Liver (tissue), 9 donors: Measurements from ENCODE around the gene AP5B1. TPM values are rescaled to one million over a fixed set of nuclear protein-coding genes. Genes with fewer than 3 reads are reported as not detected.

Experiments
- DNase-seq: peaks from one replicate; pipeline ENCODE4 v3.0.0-alpha.2; 2017; ENCODE audit warnings: low spot score
- H3K27ac ChIP-seq, 2 donors: one replicate each; pipeline ENCODE4 v1.7.0; 2013; ENCODE audit warnings: inconsistent platforms in 2 of 2, low read length in 2 of 2, control low read depth in 1 of 2, low read depth in 1 of 2, mild to moderate bottlenecking in 1 of 2
- H3K27me3 ChIP-seq, 4 donors: one replicate each; pipeline versions ENCODE4 v1.6.1 to v1.7.0; 2013; ENCODE audit warnings: low read length in 3 of 4, inconsistent platforms in 1 of 4, mild to moderate bottlenecking in 1 of 4, moderate library complexity in 1 of 4; ENCODE audit not compliant: control insufficient read depth in 4 of 4, insufficient read depth in 4 of 4
- H3K36me3 ChIP-seq, 4 donors: one replicate each; pipeline versions ENCODE4 v1.6.1 to v1.7.0; 2013; ENCODE audit warnings: low read length in 3 of 4, mild to moderate bottlenecking in 3 of 4, low read depth in 1 of 4, moderate library complexity in 1 of 4; ENCODE audit not compliant: control insufficient read depth in 4 of 4, insufficient read depth in 3 of 4
- H3K4me1 ChIP-seq, 4 donors: one replicate each; pipeline versions ENCODE4 v1.6.1 to v1.7.0; 2013; ENCODE audit warnings: low read length in 3 of 4, mild to moderate bottlenecking in 3 of 4, moderate library complexity in 1 of 4; ENCODE audit not compliant: control insufficient read depth in 4 of 4, insufficient read depth in 4 of 4
- H3K4me3 ChIP-seq, 3 donors: one replicate each; pipeline versions ENCODE4 v1.6.1 to v1.7.0; 2013; ENCODE audit warnings: low read length in 3 of 3, control low read depth in 1 of 3, low read depth in 1 of 3, mild to moderate bottlenecking in 1 of 3
- H3K9ac ChIP-seq, 2 donors: one replicate each; pipeline ENCODE4 v1.7.0; 2013; ENCODE audit warnings: low read length in 2 of 2, mild to moderate bottlenecking in 2 of 2, moderate library complexity in 2 of 2, control low read depth in 1 of 2, low read depth in 1 of 2
- H3K9me3 ChIP-seq, 4 donors: one replicate each; pipeline versions ENCODE4 v1.6.1 to v1.7.0; 2013; ENCODE audit warnings: low read length in 3 of 4; ENCODE audit not compliant: control insufficient read depth in 4 of 4
- ATF3 ChIP-seq: IDR thresholded peaks from 2 replicates; pipeline ENCODE4 v1.6.1; 2016; ENCODE audit warnings: antibody characterized with exemption
- CTCF ChIP-seq: fragments of 150-350 bp; IDR thresholded peaks from 2 replicates; pipeline ENCODE4 v1.5.1; 2017; ENCODE audit warnings: improper control_type of control experiment, low read depth, low read length; ENCODE audit not compliant: missing input control
- EGR1 ChIP-seq, 2 donors: IDR thresholded peaks; 2 replicates each; pipeline ENCODE4 v1.6.1; 2016 to 2018; ENCODE audit warnings: antibody characterized with exemption in 2 of 2, low read depth in 2 of 2
- FOXA1 ChIP-seq: IDR thresholded peaks from 2 replicates; pipeline ENCODE4 v1.6.1; 2016; ENCODE audit warnings: antibody characterized with exemption
- FOXA2 ChIP-seq: IDR thresholded peaks from 2 replicates; pipeline ENCODE4 v1.6.1; 2016; ENCODE audit warnings: antibody characterized with exemption
- GABPA ChIP-seq, 2 donors: IDR thresholded peaks in 1 of 2; conservative IDR thresholded peaks in 1 of 2; 2 replicates each; pipeline ENCODE4 v1.6.1; 2016; ENCODE audit warnings: antibody characterized with exemption in 2 of 2, mild to moderate bottlenecking in 1 of 2, moderate library complexity in 1 of 2
- HNF4A ChIP-seq, 2 donors: conservative IDR thresholded peaks; 2 replicates each; pipeline ENCODE4 v1.6.1; 2016; ENCODE audit warnings: antibody characterized with exemption in 2 of 2, mild to moderate bottlenecking in 2 of 2
- HNF4G ChIP-seq: IDR thresholded peaks from 2 replicates; pipeline ENCODE4 v1.6.1; 2016; ENCODE audit warnings: antibody characterized with exemption
- JUND ChIP-seq, 2 donors: IDR thresholded peaks; 2 replicates each; pipeline ENCODE4 v1.6.1; 2016; ENCODE audit warnings: antibody characterized with exemption in 2 of 2
- MAX ChIP-seq: IDR thresholded peaks from 2 replicates; pipeline ENCODE4 v1.6.1; 2016; ENCODE audit warnings: antibody characterized with exemption
- NR2F2 ChIP-seq: IDR thresholded peaks from 2 replicates; pipeline ENCODE4 v1.6.1; 2016; ENCODE audit warnings: antibody characterized with exemption
- RAD21 ChIP-seq, 2 donors: IDR thresholded peaks; 2 replicates each; pipeline ENCODE4 v1.6.1; 2016; ENCODE audit warnings: antibody characterized with exemption in 2 of 2, mild to moderate bottlenecking in 2 of 2
- REST ChIP-seq: IDR thresholded peaks from 2 replicates; pipeline ENCODE4 v1.6.1; 2016; ENCODE audit warnings: antibody characterized with exemption, mild to moderate bottlenecking
- RXRA ChIP-seq, 2 donors: IDR thresholded peaks; 2 replicates each; pipeline ENCODE4 v1.6.1; 2017 to 2018; ENCODE audit warnings: antibody characterized with exemption in 2 of 2, mild to moderate bottlenecking in 1 of 2
- SP1 ChIP-seq: IDR thresholded peaks from 2 replicates; pipeline ENCODE4 v1.6.1; 2018; ENCODE audit warnings: antibody characterized with exemption, mild to moderate bottlenecking
- YY1 ChIP-seq: IDR thresholded peaks from 2 replicates; pipeline ENCODE4 v1.6.1; 2016; ENCODE audit warnings: antibody characterized with exemption, mild to moderate bottlenecking
- ZBTB33 ChIP-seq: IDR thresholded peaks from 2 replicates; pipeline ENCODE4 v1.6.1; 2016; ENCODE audit warnings: antibody characterized with exemption
- WGBS: extraction: QIAGEN DNeasy Blood & Tissue Kit; methylation state at CpG from one replicate; pipeline ENCODE4 v1.1.7; 2013; 5-methylcytosine and 5-hydroxymethylcytosine counted together
- polyA plus RNA-seq, 2 donors: library from polyadenylated mRNA; stranded (reverse) in 1 of 2; unstranded in 1 of 2; fragments of 200-250 nt in 1 of 2; fragments of >200 nt in 1 of 2; fragmentation: Nextera tagmentation in 1 of 2; extraction: Ambion mirVana in 1 of 2; gene quantifications; one replicate each; pipeline versions ENCODE4 v1.2.1 to v1.2.3, GENCODE V29; 2013 to 2015
- total RNA-seq, 2 donors: library from RNA; depleted of rRNA; stranded (reverse); fragments of >200 nt; gene quantifications; one replicate each; pipeline ENCODE4 v1.2.3, GENCODE V29; 2014
- donor health status: healthy.
- donor health status: healthy.
- donor health status: healthy.
- donor health status: healthy.
- donor health status: healthy.

The AP5B1 gene
- total and polyA plus RNA-seq, 4 donors, result 2.0 to 10.8 (median 5.0) TPM

- peak overlapping the region in 2 of 3 donors; percentile 27 to 92 for H3K4me3 ChIP-seq
- peaks cover 0 to 6% (median 0%) of the 10 kb centered on the region in 4 donors for H3K36me3 ChIP-seq
- 80% methylated on average over 12 of the region's 12 CpGs for WGBS
- H3K9me3 ChIP-seq, result no peaks in the 10 kb centered on the region
- no peaks in the 10 kb centered on the region for H3K27me3 ChIP-seq
- no peak overlapping the region for H3K27ac ChIP-seq
- TF ChIP-seq FOXA2 (no peak), ATF3 (no peak), GABPA (IDR thresholded peaks at IDR 0.05 in 1 of 2, conservative IDR thresholded peaks at IDR 0.05 in 1 of 2) (no peak), YY1 (no peak), FOXA1 (no peak), NR2F2 (no peak), JUND (IDR thresholded peaks at IDR 0.05) (no peak), HNF4G (no peak), ZBTB33 (no peak), REST (no peak), MAX (no peak)
- no peak for DNase-seq
- H3K9ac ChIP-seq, result peak overlapping the region in 1 of 2 donors; percentile 86
- peaks cover 4 to 19% (median 18%) of the 10 kb centered on the region in 4 donors for H3K4me1 ChIP-seq
These were observed 1.2 kb downstream of the AP5B1 start for GRCh38 chr11:65779669-65779918.

- H3K9me3 ChIP-seq, result no peaks in the 10 kb centered on the region
- peak overlapping the region in 2 of 3 donors; percentile 27 to 92 for H3K4me3 ChIP-seq
- no peaks in the 10 kb centered on the region for H3K27me3 ChIP-seq
- no peak for DNase-seq
- H3K36me3 ChIP-seq, result peaks cover 0 to 6% (median 0%) of the 10 kb centered on the region in 4 donors
- peaks cover 4 to 19% (median 18%) of the 10 kb centered on the region in 4 donors for H3K4me1 ChIP-seq
- WGBS, result 96% methylated on average over 25 of the region's 25 CpGs
- H3K9ac ChIP-seq, result peak overlapping the region in 1 of 2 donors; percentile 19
- H3K27ac ChIP-seq, result no peak overlapping the region
- no peak for TF ChIP-seq NR2F2
- TF ChIP-seq FOXA1, result no peak
- TF ChIP-seq YY1, result no peak
- no peak for TF ChIP-seq FOXA2
- TF ChIP-seq SP1, result no peak
- TF ChIP-seq EGR1 (IDR thresholded peaks at IDR 0.05; ENCODE audit: low read depth in 2 of 2), result no peak
- TF ChIP-seq JUND (IDR thresholded peaks at IDR 0.05), result no peak
- TF ChIP-seq ZBTB33, result no peak
- TF ChIP-seq REST, result no peak
- no peak for TF ChIP-seq HNF4A (conservative IDR thresholded peaks at IDR 0.05)
- TF ChIP-seq CTCF, result no peak
- no peak for TF ChIP-seq RAD21 (IDR thresholded peaks at IDR 0.05)
- no peak for TF ChIP-seq ATF3
- no peak for TF ChIP-seq RXRA (IDR thresholded peaks at IDR 0.05)
These were observed 1.7 kb downstream of the AP5B1 start for GRCh38 chr11:65778901-65779668.
